ENCODE data around the gene C10orf90. TPM values are rescaled to one million over a fixed set of nuclear protein-coding genes. Genes with fewer than 3 reads are reported as not detected.

C10orf90 gene
- total RNA-seq, 1 experiment from 2014 or later, result not detected

GRCh38 chr10:126524526-126524925, 146.0 kb downstream of the C10orf90 start:
- no peak overlapping the region for H3K27ac Mint-ChIP-seq
- Histone ChIP-seq H3K79me2 (ENCODE audit: insufficient read depth, low read length) (no peaks in the 10 kb centered on the region), H3K14ac (ENCODE audit: insufficient read depth, low read length) (no peak overlapping the region), H2AFZ (ENCODE audit: low read length) (no peak overlapping the region), H4K20me1 (ENCODE audit: control insufficient read depth, insufficient read depth, insufficient read length) (no peaks in the 10 kb centered on the region), H3K9me3 (ENCODE audit: control insufficient read depth, low read depth, low read length) (no peaks in the 10 kb centered on the region), H3K4me2 (ENCODE audit: insufficient read depth, insufficient read length, low read length) (no peak overlapping the region), H3K79me1 (ENCODE audit: insufficient read depth, low read depth, low read length, poor library complexity, severe bottlenecking) (no peaks in the 10 kb centered on the region), H3K4ac (ENCODE audit: low read depth, low read length) (no peak overlapping the region), H3K9ac (ENCODE audit: extremely low read depth, insufficient read length, low read length) (no peak overlapping the region), H2BK15ac (ENCODE audit: low read depth, low read length) (no peak overlapping the region), H3K18ac (ENCODE audit: insufficient read length, low read depth, low read length) (no peak overlapping the region), H3K27ac (ENCODE audit: insufficient read length, low read depth, low read length) (no peak overlapping the region), H2BK5ac (ENCODE audit: insufficient read length, low read length) (no peak overlapping the region), H4K91ac (ENCODE audit: insufficient read length, low read depth, low read length) (no peak overlapping the region), H4K5ac (ENCODE audit: insufficient read length, low read depth, low read length) (no peak overlapping the region), H3K4me1 (ENCODE audit: insufficient read depth, low read length) (no peaks in the 10 kb centered on the region), H3K23me2 (ENCODE audit: insufficient read length, low read depth, low read length, poor library complexity, severe bottlenecking) (no peaks in the 10 kb centered on the region), H3K27me3 (ENCODE audit: insufficient read depth, low read length) (no peaks in the 10 kb centered on the region), H3K23ac (ENCODE audit: insufficient read length, low read depth, low read length) (no peak overlapping the region), H3T11ph (ENCODE audit: low read length) (no peak overlapping the region), H3K56ac (ENCODE audit: insufficient read length, low read depth, low read length) (no peak overlapping the region), H2BK20ac (ENCODE audit: low read depth, low read length, poor library complexity, severe bottlenecking) (no peak overlapping the region), H4K8ac (replicated peaks; ENCODE audit: insufficient read length, low read depth, low read length) (no peak overlapping the region), H2BK12ac (ENCODE audit: insufficient read length, low read depth, low read length) (no peak overlapping the region), H2AK5ac (ENCODE audit: insufficient read length, low read length) (no peak overlapping the region), H2BK120ac (ENCODE audit: low read depth, low read length, poor library complexity, severe bottlenecking) (no peak overlapping the region)
- peaks cover 10 to 12% of the 10 kb centered on the region in 2 experiments for H3K4me1 Mint-ChIP-seq
- H3K27me3 Mint-ChIP-seq (ENCODE audit: low read depth), result peaks cover 2% of the 10 kb centered on the region
- TF ChIP-seq CTCF (conservative IDR thresholded peaks at IDR 0.05), result no peak
- H3K9me3 Mint-ChIP-seq, result no peaks in the 10 kb centered on the region; a peak in 1 of 5 replicates
- WGBS (ENCODE audit: extremely low coverage, insufficient read length, low lambda C conversion rate), result no CpG with 5 or more reads among the region's 6 CpGs
- DNase-seq, result no peak
- no peak overlapping the region for H3K4me3 Mint-ChIP-seq
- no peaks in the 10 kb centered on the region; a peak in 1 of 7 replicates for H3K36me3 Mint-ChIP-seq (ENCODE audit: insufficient read depth in 1 of 3, low read depth in 3 of 3)

All from H9 (cell line).